ENCODE results near the gene PLEKHM3.

DNA sequence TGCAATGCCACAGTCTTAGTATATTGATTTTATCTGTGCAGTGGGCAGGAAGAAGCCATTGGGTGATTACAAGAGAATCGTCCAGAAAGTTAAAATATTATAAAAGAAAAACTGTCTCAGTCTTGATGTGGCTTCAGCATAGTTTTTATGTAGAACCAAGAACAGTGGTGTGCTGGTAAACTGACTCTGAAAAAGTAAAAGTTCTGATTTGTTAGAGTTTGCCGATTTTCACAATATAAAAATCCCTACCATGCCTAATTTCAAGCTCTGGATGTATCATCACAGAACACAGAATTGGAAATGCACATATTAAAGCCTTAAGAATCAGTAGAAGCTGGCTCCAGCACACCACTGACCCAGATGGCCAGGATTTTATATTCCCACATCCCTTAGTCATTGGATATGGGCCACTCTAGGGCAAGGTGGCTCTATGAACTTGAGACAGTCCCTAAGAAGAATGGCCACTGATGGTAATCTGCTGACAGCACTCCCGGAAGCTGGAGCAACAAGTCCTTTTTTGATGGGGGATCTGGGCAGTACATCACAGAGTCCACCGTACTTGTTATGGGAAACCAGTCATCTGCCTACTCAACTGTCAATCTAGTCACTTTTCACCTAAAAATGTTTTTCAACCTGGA lies 9.3 kb upstream of the PLEKHM3 start:
- TF ChIP-seq TAF1 (conservative IDR thresholded peaks at IDR 0.05), result no peak
- no peak for TF ChIP-seq RAD21 (IDR thresholded peaks at IDR 0.05)
- TF ChIP-seq, protein P1, sequence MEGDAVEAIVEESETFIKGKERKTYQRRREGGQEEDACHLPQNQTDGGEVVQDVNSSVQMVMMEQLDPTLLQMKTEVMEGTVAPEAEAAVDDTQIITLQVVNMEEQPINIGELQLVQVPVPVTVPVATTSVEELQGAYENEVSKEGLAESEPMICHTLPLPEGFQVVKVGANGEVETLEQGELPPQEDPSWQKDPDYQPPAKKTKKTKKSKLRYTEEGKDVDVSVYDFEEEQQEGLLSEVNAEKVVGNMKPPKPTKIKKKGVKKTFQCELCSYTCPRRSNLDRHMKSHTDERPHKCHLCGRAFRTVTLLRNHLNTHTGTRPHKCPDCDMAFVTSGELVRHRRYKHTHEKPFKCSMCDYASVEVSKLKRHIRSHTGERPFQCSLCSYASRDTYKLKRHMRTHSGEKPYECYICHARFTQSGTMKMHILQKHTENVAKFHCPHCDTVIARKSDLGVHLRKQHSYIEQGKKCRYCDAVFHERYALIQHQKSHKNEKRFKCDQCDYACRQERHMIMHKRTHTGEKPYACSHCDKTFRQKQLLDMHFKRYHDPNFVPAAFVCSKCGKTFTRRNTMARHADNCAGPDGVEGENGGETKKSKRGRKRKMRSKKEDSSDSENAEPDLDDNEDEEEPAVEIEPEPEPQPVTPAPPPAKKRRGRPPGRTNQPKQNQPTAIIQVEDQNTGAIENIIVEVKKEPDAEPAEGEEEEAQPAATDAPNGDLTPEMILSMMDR (IDR thresholded peaks at IDR 0.05; ENCODE audit: low read depth, low read length, missing input control), result no peak
- TF ChIP-seq SP1 (IDR thresholded peaks at IDR 0.05), result no peak
- no peak for TF ChIP-seq JUND (IDR thresholded peaks at IDR 0.05)
- TF ChIP-seq, protein P2, sequence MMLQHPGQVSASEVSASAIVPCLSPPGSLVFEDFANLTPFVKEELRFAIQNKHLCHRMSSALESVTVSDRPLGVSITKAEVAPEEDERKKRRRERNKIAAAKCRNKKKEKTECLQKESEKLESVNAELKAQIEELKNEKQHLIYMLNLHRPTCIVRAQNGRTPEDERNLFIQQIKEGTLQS (IDR thresholded peaks at IDR 0.05), result no peak
- TF ChIP-seq YY1 (IDR thresholded peaks at IDR 0.05), result no peak
- TF ChIP-seq, protein P3, sequence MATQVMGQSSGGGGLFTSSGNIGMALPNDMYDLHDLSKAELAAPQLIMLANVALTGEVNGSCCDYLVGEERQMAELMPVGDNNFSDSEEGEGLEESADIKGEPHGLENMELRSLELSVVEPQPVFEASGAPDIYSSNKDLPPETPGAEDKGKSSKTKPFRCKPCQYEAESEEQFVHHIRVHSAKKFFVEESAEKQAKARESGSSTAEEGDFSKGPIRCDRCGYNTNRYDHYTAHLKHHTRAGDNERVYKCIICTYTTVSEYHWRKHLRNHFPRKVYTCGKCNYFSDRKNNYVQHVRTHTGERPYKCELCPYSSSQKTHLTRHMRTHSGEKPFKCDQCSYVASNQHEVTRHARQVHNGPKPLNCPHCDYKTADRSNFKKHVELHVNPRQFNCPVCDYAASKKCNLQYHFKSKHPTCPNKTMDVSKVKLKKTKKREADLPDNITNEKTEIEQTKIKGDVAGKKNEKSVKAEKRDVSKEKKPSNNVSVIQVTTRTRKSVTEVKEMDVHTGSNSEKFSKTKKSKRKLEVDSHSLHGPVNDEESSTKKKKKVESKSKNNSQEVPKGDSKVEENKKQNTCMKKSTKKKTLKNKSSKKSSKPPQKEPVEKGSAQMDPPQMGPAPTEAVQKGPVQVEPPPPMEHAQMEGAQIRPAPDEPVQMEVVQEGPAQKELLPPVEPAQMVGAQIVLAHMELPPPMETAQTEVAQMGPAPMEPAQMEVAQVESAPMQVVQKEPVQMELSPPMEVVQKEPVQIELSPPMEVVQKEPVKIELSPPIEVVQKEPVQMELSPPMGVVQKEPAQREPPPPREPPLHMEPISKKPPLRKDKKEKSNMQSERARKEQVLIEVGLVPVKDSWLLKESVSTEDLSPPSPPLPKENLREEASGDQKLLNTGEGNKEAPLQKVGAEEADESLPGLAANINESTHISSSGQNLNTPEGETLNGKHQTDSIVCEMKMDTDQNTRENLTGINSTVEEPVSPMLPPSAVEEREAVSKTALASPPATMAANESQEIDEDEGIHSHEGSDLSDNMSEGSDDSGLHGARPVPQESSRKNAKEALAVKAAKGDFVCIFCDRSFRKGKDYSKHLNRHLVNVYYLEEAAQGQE (IDR thresholded peaks at IDR 0.05), result no peak
- no peak for TF ChIP-seq GABPA (IDR thresholded peaks at IDR 0.05 in 1 of 2, conservative IDR thresholded peaks at IDR 0.05 in 1 of 2)

Measured in liver (tissue), 3 donors.